Lower leg skin (tissue), 3 donors: Measurements from ENCODE around the gene MEX3A.
"Not testable (repeated sequence)": the region's sequence is repeated elsewhere in the genome, so short reads cannot be mapped to it uniquely, and the experiment has no call there.

ENCODE experiments used
- POLR2A ChIP-seq, 2 donors: fragments of 450-650 bp; IDR thresholded peaks; one replicate each; pipeline ENCODE4 v1.6.1; 2016 to 2017; ENCODE audit warnings: antibody characterized with exemption in 2 of 2, mild to moderate bottlenecking in 1 of 2, moderate library complexity in 1 of 2
- TF ChIP-seq, protein P1 (sequence below), 3 donors: fragments of 450-650 bp; IDR thresholded peaks; one replicate each; pipeline ENCODE4 v1.5.1; 2016; ENCODE audit warnings: antibody characterized with exemption in 3 of 3, mild to moderate bottlenecking in 3 of 3, moderate library complexity in 2 of 3

- TF ChIP-seq, protein P1, sequence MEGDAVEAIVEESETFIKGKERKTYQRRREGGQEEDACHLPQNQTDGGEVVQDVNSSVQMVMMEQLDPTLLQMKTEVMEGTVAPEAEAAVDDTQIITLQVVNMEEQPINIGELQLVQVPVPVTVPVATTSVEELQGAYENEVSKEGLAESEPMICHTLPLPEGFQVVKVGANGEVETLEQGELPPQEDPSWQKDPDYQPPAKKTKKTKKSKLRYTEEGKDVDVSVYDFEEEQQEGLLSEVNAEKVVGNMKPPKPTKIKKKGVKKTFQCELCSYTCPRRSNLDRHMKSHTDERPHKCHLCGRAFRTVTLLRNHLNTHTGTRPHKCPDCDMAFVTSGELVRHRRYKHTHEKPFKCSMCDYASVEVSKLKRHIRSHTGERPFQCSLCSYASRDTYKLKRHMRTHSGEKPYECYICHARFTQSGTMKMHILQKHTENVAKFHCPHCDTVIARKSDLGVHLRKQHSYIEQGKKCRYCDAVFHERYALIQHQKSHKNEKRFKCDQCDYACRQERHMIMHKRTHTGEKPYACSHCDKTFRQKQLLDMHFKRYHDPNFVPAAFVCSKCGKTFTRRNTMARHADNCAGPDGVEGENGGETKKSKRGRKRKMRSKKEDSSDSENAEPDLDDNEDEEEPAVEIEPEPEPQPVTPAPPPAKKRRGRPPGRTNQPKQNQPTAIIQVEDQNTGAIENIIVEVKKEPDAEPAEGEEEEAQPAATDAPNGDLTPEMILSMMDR (IDR thresholded peaks at IDR 0.05): not testable (repeated sequence)
- not testable (repeated sequence) for TF ChIP-seq POLR2A (IDR thresholded peaks at IDR 0.05)
These were observed 10.9 kb downstream of the MEX3A start for GRCh38 chr1:156071332-156071816.
